Neural cell (in vitro differentiated cells): ENCODE results near the gene PKP1. TPM values are rescaled to one million over a fixed set of nuclear protein-coding genes. Genes with fewer than 3 reads are reported as not detected.

ENCODE experiments used
- H2AFZ ChIP-seq: fragments of 200-600, 300-800 bp; sonication (generic), shearing (Covaris generic); 2 replicates; pipeline ENCODE4 v1.6.0; 2014; ENCODE audit warnings: low read depth, mild to moderate bottlenecking, antibody characterized with exemption, low read length, moderate library complexity
- H3F3A ChIP-seq: fragments of 200-600 bp; shearing (Covaris generic); 2 replicates; pipeline ENCODE4 v1.6.1; 2016; ENCODE audit warnings: mild to moderate bottlenecking, moderate library complexity, mixed read lengths, antibody characterized with exemption, low read length; ENCODE audit not compliant: insufficient read depth, poor library complexity, severe bottlenecking
- H3K27ac ChIP-seq: fragments of 200-600, 300-800 bp; sonication (generic), shearing (Covaris generic); 2 replicates; pipeline ENCODE4 v1.5.1; 2014; ENCODE audit warnings: mild to moderate bottlenecking, low read length, moderate library complexity
- H3K27me3 ChIP-seq: fragments of 300-800, 200-600 bp; sonication (generic), shearing (Covaris generic); 2 replicates; pipeline ENCODE4 v1.6.0; 2014; ENCODE audit warnings: mild to moderate bottlenecking, low read depth, low read length, moderate library complexity; ENCODE audit not compliant: insufficient read depth
- H3K36me3 ChIP-seq: fragments of 300-800, 200-600 bp; sonication (generic), shearing (Covaris generic); 2 replicates; pipeline ENCODE4 v1.5.1; 2014; ENCODE audit warnings: mild to moderate bottlenecking, antibody characterized with exemption, low read length, moderate library complexity; ENCODE audit not compliant: insufficient read depth
- H3K4me2 ChIP-seq: fragments of 300-800, 200-600 bp; sonication (generic), shearing (Covaris generic); 2 replicates; pipeline ENCODE4 v1.6.0; 2014; ENCODE audit warnings: mild to moderate bottlenecking, low read length
- H3K4me3 ChIP-seq: fragments of 300-800, 200-600 bp; sonication (generic), shearing (Covaris generic); 2 replicates; pipeline ENCODE4 v1.5.1; 2014; ENCODE audit warnings: mild to moderate bottlenecking, low read length, moderate library complexity
- H3K79me2 ChIP-seq: fragments of 200-600 bp; shearing (Covaris generic); replicated peaks from 2 replicates; pipeline ENCODE4 v1.6.0; 2014; ENCODE audit warnings: mild to moderate bottlenecking, low read length, moderate library complexity; ENCODE audit not compliant: insufficient read depth
- H3K9ac ChIP-seq: fragments of 300-800, 200-600 bp; sonication (generic), shearing (Covaris generic); 2 replicates; pipeline ENCODE4 v1.6.1; 2016; ENCODE audit warnings: mild to moderate bottlenecking, low read length, mixed read lengths
- H3K9me2 ChIP-seq: fragments of 200-600 bp; shearing (Covaris generic); 2 replicates; pipeline ENCODE4 v1.6.1; 2016; ENCODE audit warnings: mild to moderate bottlenecking, low read length, mixed read lengths; ENCODE audit not compliant: insufficient read depth
- H3K9me3 ChIP-seq: fragments of 200-600, 300-800 bp; sonication (generic), shearing (Covaris generic); 2 replicates; pipeline ENCODE4 v1.6.1; 2016; ENCODE audit warnings: mild to moderate bottlenecking, mixed run types, low read length, moderate library complexity, mixed read lengths
- H4K20me1 ChIP-seq: fragments of 200-600 bp; shearing (Covaris generic); 2 replicates; pipeline ENCODE4 v1.6.1; 2016; ENCODE audit warnings: mild to moderate bottlenecking, mixed run types; ENCODE audit not compliant: insufficient read depth
- EP300 ChIP-seq: fragments of 450-650 bp; conservative IDR thresholded peaks from 2 replicates; pipeline ENCODE4 v1.6.1; 2014; ENCODE audit warnings: antibody characterized with exemption, mild to moderate bottlenecking, moderate library complexity; ENCODE audit not compliant: poor library complexity, severe bottlenecking
- EZH2 ChIP-seq: fragments of 200-600, 300-800 bp; shearing (Covaris generic), sonication (generic); IDR thresholded peaks from 2 replicates; pipeline ENCODE4 v1.6.1; 2014; ENCODE audit warnings: antibody characterized with exemption, low read length, borderline replicate concordance, mild to moderate bottlenecking; ENCODE audit not compliant: insufficient read depth, poor library complexity, severe bottlenecking
- MXI1 ChIP-seq: fragments of 450-650 bp; conservative IDR thresholded peaks from 2 replicates; pipeline ENCODE4 v1.6.1; 2014; ENCODE audit warnings: antibody characterized with exemption, mild to moderate bottlenecking; ENCODE audit not compliant: poor library complexity, severe bottlenecking
- POLR2AphosphoS5 ChIP-seq: IDR thresholded peaks from 2 replicates; pipeline ENCODE4 v1.6.1; 2012
- RAD21 ChIP-seq: fragments of 450-650 bp; conservative IDR thresholded peaks from 2 replicates; pipeline ENCODE4 v1.6.1; 2014; ENCODE audit warnings: antibody characterized with exemption, mild to moderate bottlenecking, moderate library complexity
- SMC3 ChIP-seq: fragments of 450-650 bp; conservative IDR thresholded peaks from 2 replicates; pipeline ENCODE4 v1.6.1; 2014; ENCODE audit warnings: antibody characterized with exemption, mild to moderate bottlenecking, moderate library complexity; ENCODE audit not compliant: poor library complexity
- TAF1 ChIP-seq: IDR thresholded peaks from 2 replicates; pipeline ENCODE4 v1.6.1; 2012; ENCODE audit warnings: low read depth
- polyA plus RNA-seq: library from polyadenylated mRNA; depleted of rRNA; stranded (reverse); fragments of >200 nt; gene quantifications from 2 replicates; pipeline ENCODE4 v1.2.3, GENCODE V29; 2014
- TF ChIP-seq, protein P1 (sequence below): IDR thresholded peaks from 2 replicates; pipeline ENCODE4 v1.6.1; 2012; ENCODE audit warnings: borderline replicate concordance
- TF ChIP-seq, protein P2 (sequence below): fragments of 450-650 bp; IDR thresholded peaks from 2 replicates; pipeline ENCODE4 v1.5.1; 2014; ENCODE audit warnings: antibody characterized with exemption, mild to moderate bottlenecking, moderate library complexity; ENCODE audit not compliant: poor library complexity, severe bottlenecking

PKP1 gene
- polyA plus RNA-seq, 1 donor from 2014 or later, result not detected

DNA sequence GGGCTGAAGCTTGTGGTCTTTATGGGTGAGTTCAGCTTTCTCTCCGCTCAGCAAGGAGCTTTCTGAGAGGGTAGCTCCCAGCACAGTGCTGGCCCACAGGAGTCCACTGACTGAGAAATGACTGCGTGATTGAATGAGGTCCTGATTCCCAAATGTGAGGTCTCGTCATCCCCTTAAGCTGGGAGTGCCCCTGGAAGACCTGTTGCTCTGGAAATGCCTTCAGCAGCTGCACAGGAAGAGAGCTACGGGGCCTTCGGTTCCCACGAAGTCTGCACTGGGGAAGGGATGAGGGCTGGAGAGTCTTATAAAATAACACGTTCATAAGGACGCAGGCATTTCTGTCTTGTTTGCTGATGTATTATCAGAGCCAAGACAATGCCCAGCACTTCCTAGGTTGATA is 80.2 kb downstream of the PKP1 start:
- Histone ChIP-seq H3K27ac (no peak overlapping the region), H3K9ac (no peak overlapping the region), H3K9me3 (no peaks in the 10 kb centered on the region), H4K20me1 (no peaks in the 10 kb centered on the region), H2AFZ (no peak overlapping the region), H3K9me2 (no peaks in the 10 kb centered on the region), H3K4me2 (no peak overlapping the region), H3K4me3 (no peak overlapping the region), H3K36me3 (no peaks in the 10 kb centered on the region), H3K27me3 (no peaks in the 10 kb centered on the region), H3F3A (no peaks in the 10 kb centered on the region), H3K79me2 (no peaks in the 10 kb centered on the region)
- TF ChIP-seq, protein P1, sequence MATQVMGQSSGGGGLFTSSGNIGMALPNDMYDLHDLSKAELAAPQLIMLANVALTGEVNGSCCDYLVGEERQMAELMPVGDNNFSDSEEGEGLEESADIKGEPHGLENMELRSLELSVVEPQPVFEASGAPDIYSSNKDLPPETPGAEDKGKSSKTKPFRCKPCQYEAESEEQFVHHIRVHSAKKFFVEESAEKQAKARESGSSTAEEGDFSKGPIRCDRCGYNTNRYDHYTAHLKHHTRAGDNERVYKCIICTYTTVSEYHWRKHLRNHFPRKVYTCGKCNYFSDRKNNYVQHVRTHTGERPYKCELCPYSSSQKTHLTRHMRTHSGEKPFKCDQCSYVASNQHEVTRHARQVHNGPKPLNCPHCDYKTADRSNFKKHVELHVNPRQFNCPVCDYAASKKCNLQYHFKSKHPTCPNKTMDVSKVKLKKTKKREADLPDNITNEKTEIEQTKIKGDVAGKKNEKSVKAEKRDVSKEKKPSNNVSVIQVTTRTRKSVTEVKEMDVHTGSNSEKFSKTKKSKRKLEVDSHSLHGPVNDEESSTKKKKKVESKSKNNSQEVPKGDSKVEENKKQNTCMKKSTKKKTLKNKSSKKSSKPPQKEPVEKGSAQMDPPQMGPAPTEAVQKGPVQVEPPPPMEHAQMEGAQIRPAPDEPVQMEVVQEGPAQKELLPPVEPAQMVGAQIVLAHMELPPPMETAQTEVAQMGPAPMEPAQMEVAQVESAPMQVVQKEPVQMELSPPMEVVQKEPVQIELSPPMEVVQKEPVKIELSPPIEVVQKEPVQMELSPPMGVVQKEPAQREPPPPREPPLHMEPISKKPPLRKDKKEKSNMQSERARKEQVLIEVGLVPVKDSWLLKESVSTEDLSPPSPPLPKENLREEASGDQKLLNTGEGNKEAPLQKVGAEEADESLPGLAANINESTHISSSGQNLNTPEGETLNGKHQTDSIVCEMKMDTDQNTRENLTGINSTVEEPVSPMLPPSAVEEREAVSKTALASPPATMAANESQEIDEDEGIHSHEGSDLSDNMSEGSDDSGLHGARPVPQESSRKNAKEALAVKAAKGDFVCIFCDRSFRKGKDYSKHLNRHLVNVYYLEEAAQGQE, result no peak
- TF ChIP-seq EZH2, result no peak
- no peak for TF ChIP-seq SMC3
- TF ChIP-seq, protein P2, sequence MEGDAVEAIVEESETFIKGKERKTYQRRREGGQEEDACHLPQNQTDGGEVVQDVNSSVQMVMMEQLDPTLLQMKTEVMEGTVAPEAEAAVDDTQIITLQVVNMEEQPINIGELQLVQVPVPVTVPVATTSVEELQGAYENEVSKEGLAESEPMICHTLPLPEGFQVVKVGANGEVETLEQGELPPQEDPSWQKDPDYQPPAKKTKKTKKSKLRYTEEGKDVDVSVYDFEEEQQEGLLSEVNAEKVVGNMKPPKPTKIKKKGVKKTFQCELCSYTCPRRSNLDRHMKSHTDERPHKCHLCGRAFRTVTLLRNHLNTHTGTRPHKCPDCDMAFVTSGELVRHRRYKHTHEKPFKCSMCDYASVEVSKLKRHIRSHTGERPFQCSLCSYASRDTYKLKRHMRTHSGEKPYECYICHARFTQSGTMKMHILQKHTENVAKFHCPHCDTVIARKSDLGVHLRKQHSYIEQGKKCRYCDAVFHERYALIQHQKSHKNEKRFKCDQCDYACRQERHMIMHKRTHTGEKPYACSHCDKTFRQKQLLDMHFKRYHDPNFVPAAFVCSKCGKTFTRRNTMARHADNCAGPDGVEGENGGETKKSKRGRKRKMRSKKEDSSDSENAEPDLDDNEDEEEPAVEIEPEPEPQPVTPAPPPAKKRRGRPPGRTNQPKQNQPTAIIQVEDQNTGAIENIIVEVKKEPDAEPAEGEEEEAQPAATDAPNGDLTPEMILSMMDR, result no peak
- no peak for TF ChIP-seq MXI1
- no peak for TF ChIP-seq POLR2AphosphoS5
- no peak for TF ChIP-seq TAF1
- TF ChIP-seq RAD21, result no peak
- no peak for TF ChIP-seq EP300

DNA sequence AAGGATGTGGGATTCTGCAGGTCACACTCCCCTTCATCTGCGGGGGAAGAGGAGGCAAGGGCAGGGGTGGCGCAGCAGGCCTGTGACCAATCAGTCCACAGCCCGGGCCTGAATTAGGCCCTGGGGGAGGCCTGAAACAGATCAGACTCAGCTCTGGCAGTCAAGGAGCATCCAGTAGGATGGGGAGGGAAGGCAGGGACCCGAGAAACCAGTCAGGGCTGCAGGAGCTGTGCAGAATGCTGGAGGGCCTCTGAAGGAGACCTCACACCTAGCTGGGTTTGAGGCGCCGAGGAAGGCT is 81.5 kb downstream of the PKP1 start:
- no peak overlapping the region for H3K27ac ChIP-seq
- no peaks in the 10 kb centered on the region for H3F3A ChIP-seq
- no peaks in the 10 kb centered on the region for H3K79me2 ChIP-seq
- H3K27me3 ChIP-seq, result no peaks in the 10 kb centered on the region
- TF ChIP-seq POLR2AphosphoS5, result no peak
- TF ChIP-seq EP300, result no peak
- TF ChIP-seq, protein P2, result no peak
- no peak for TF ChIP-seq MXI1
- TF ChIP-seq, protein P1, result no peak
- no peak for TF ChIP-seq SMC3
- no peak for TF ChIP-seq TAF1
- H3K4me3 ChIP-seq, result no peak overlapping the region
- H3K9ac ChIP-seq, result no peak overlapping the region
- no peaks in the 10 kb centered on the region for H4K20me1 ChIP-seq
- H3K36me3 ChIP-seq, result no peaks in the 10 kb centered on the region
- H2AFZ ChIP-seq, result no peak overlapping the region
- no peak overlapping the region for H3K4me2 ChIP-seq
- no peaks in the 10 kb centered on the region for H3K9me2 ChIP-seq
- H3K9me3 ChIP-seq, result no peaks in the 10 kb centered on the region
